Uterus (tissue), 2 donors: ENCODE measurements around the gene DCAF8.

ENCODE experiments used
- POLR2A ChIP-seq, 2 donors: fragments of 450-650 bp; IDR thresholded peaks; one replicate each; pipeline ENCODE4 v1.6.1; 2016; ENCODE audit warnings: antibody characterized with exemption in 2 of 2, mild to moderate bottlenecking in 1 of 2, moderate library complexity in 1 of 2
- TF ChIP-seq, protein P1 (sequence below), 4 experiments: fragments of 200-600 bp in 2 of 4; fragments of 450-650 bp in 2 of 4; sonication (generic) in 2 of 4; IDR thresholded peaks; one replicate each; pipeline ENCODE4 v1.5.1; 2016 to 2019; ENCODE audit warnings: antibody characterized with exemption in 4 of 4, mild to moderate bottlenecking in 2 of 4, moderate library complexity in 1 of 4

GRCh38 chr1:160260406-160261382 lies 1.7 kb downstream of the DCAF8 start:
- TF ChIP-seq, protein P1, sequence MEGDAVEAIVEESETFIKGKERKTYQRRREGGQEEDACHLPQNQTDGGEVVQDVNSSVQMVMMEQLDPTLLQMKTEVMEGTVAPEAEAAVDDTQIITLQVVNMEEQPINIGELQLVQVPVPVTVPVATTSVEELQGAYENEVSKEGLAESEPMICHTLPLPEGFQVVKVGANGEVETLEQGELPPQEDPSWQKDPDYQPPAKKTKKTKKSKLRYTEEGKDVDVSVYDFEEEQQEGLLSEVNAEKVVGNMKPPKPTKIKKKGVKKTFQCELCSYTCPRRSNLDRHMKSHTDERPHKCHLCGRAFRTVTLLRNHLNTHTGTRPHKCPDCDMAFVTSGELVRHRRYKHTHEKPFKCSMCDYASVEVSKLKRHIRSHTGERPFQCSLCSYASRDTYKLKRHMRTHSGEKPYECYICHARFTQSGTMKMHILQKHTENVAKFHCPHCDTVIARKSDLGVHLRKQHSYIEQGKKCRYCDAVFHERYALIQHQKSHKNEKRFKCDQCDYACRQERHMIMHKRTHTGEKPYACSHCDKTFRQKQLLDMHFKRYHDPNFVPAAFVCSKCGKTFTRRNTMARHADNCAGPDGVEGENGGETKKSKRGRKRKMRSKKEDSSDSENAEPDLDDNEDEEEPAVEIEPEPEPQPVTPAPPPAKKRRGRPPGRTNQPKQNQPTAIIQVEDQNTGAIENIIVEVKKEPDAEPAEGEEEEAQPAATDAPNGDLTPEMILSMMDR (IDR thresholded peaks at IDR 0.05): no peak
- TF ChIP-seq POLR2A (IDR thresholded peaks at IDR 0.05): no peak
